NCI-H524 (cell line): ENCODE measurements around the gene LAMB4.
A peak's percentile ranks its signal among the peaks of the same experiment; 100 is the strongest.

ENCODE experiments used
- DNase-seq, 2 experiments: peaks; one replicate each; lab custom pipeline; 2025; lab: John Stamatoyannopoulos, UW

LAMB4 gene

GRCh38 chr7:108012499-108013430 lies 117.4 kb downstream of the LAMB4 start:
- no peak for DNase-seq

- DNase-seq: no peak
These were observed 119.8 kb downstream of the LAMB4 start for GRCh38 chr7:108010377-108010776.

- DNase-seq: no peak
These were observed 120.3 kb downstream of the LAMB4 start for GRCh38 chr7:108009873-108010272.

GRCh38 chr7:108008827-108009226 lies 121.3 kb downstream of the LAMB4 start:
- no peak for DNase-seq

- no peak for DNase-seq
These were observed 121.9 kb downstream of the LAMB4 start for GRCh38 chr7:108008240-108008639.

GRCh38 chr7:108007762-108008161 lies 122.4 kb downstream of the LAMB4 start:
- DNase-seq: no peak

- DNase-seq: no peak
These were observed 122.9 kb downstream of the LAMB4 start for GRCh38 chr7:108007261-108007660.

- no peak for DNase-seq
These were observed 125.7 kb downstream of the LAMB4 start for GRCh38 chr7:108004220-108005142.

- DNase-seq: peak; percentile 15 to 31
These were observed 126.6 kb downstream of the LAMB4 start for GRCh38 chr7:108003599-108003935.

- peak; percentile 74 to 78 for DNase-seq
These were observed 127.2 kb downstream of the LAMB4 start, which contains the start of gene LAMB1 for GRCh38 chr7:108002726-108003598. LAMB1 (minus strand) TSS chr7:108003161; CDS start chr7:108002885, 276 bp downstream.

- DNase-seq: peak; percentile 71 to 80
These were observed 128.1 kb downstream of the LAMB4 start for GRCh38 chr7:108001764-108002725.

GRCh38 chr7:108000875-108001763 lies 129.0 kb downstream of the LAMB4 start:
- DNase-seq: no peak

- no peak for DNase-seq
These were observed 130.2 kb downstream of the LAMB4 start for GRCh38 chr7:107999779-108000560.

- DNase-seq: no peak
These were observed 131.3 kb downstream of the LAMB4 start for GRCh38 chr7:107998660-107999480.

GRCh38 chr7:107998150-107998549 lies 132.0 kb downstream of the LAMB4 start:
- no peak for DNase-seq

- no peak for DNase-seq
These were observed 133.9 kb downstream of the LAMB4 start for GRCh38 chr7:107996072-107996882.
